HFFc6 (cell line): Measurements from ENCODE around the gene TPD52L1. TPM values are rescaled to one million over a fixed set of nuclear protein-coding genes. Genes with fewer than 3 reads are reported as not detected.

ENCODE experiments used
- DNase-seq: peaks from one replicate; pipeline ENCODE4 v3.0.0-alpha.2; 2018
- H3K27ac Mint-ChIP-seq: 2 replicates; pipeline ENCODE4 v1.8.0; 2020; ENCODE audit warnings: mild to moderate bottlenecking, mixed read lengths
- H3K27me3 Mint-ChIP-seq: 2 replicates; pipeline ENCODE4 v1.8.0; 2021; ENCODE audit warnings: mild to moderate bottlenecking, moderate library complexity, mixed read lengths; ENCODE audit not compliant: insufficient read depth
- H3K36me3 Mint-ChIP-seq: 2 replicates; pipeline ENCODE4 v1.8.0; 2021; ENCODE audit warnings: low read depth, mixed read lengths
- H3K4me1 Mint-ChIP-seq: 2 replicates; pipeline ENCODE4 v1.8.0; 2020; ENCODE audit warnings: low read depth, mixed read lengths
- H3K4me3 Mint-ChIP-seq: 2 replicates; pipeline ENCODE4 v1.8.0; 2020; ENCODE audit warnings: mild to moderate bottlenecking, moderate library complexity, mixed read lengths
- H3K9me3 Mint-ChIP-seq: 2 replicates; pipeline ENCODE4 v1.8.0; 2020; ENCODE audit warnings: mild to moderate bottlenecking, mixed read lengths
- total RNA-seq, 6 experiments: library from RNA; stranded (reverse); fragmentation: NEBNext Ultra II Directional; extraction: Animal tissue kit (Norgen Biotek cat#: 25700); gene quantifications; 2 replicates in 1 of 6; 3 replicates in 5 of 6; pipeline ENCODE4 v1.2.3, GENCODE V29; 2021
- TF ChIP-seq, protein P1 (sequence below): fragments of 200-600 bp; sonication (generic); IDR thresholded peaks from 2 replicates; pipeline ENCODE4 v1.5.0; 2021; ENCODE audit warnings: antibody characterized with exemption, mild to moderate bottlenecking

The TPD52L1 gene
- total RNA-seq, 6 experiments from 2014 or later: 11.0 to 36.8 (median 11.7) TPM

DNA sequence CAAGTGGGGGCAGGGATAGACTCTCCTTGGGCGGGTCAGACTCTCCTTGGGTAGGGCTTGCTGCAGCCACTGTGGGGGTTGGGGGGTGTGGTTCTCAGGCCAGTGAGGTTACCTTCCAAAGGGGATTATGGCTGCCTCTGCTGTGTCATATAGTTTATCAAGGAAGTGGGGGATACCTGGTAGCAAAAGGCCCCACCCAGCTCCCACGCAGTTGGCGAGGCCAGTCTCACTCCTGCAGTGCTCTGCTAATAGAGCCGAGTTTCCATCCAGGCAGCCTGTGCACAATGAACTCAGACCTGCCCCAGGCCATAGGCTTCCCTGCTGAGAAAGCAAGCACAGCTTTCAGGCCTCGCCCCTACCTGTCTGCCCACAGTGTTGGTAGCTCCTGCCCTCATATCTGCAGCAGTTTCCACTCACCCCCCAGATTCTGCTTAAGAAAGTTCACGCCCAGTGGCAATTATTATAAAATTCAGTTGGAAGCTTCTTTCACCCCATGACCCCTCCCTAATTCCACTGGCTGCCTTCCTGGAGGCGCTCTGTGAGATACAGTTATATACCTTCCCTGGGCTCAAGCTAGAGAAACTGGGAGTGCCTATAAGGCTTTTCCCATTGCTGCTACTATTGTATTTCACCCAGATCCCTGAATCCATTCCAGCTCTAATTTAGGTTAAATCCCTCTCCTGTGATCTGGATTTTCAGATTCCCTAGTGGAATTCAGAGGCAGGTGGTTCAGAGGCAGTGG is 92.1 kb downstream of the TPD52L1 start:
- H3K27me3 Mint-ChIP-seq: no peaks in the 10 kb centered on the region
- H3K4me3 Mint-ChIP-seq: no peak overlapping the region
- H3K27ac Mint-ChIP-seq: no peak overlapping the region
- H3K9me3 Mint-ChIP-seq: peaks cover 25% of the 10 kb centered on the region
- H3K4me1 Mint-ChIP-seq: peaks cover 15% of the 10 kb centered on the region
- H3K36me3 Mint-ChIP-seq: peaks cover 13% of the 10 kb centered on the region
- no peak for DNase-seq
- TF ChIP-seq, protein P1, sequence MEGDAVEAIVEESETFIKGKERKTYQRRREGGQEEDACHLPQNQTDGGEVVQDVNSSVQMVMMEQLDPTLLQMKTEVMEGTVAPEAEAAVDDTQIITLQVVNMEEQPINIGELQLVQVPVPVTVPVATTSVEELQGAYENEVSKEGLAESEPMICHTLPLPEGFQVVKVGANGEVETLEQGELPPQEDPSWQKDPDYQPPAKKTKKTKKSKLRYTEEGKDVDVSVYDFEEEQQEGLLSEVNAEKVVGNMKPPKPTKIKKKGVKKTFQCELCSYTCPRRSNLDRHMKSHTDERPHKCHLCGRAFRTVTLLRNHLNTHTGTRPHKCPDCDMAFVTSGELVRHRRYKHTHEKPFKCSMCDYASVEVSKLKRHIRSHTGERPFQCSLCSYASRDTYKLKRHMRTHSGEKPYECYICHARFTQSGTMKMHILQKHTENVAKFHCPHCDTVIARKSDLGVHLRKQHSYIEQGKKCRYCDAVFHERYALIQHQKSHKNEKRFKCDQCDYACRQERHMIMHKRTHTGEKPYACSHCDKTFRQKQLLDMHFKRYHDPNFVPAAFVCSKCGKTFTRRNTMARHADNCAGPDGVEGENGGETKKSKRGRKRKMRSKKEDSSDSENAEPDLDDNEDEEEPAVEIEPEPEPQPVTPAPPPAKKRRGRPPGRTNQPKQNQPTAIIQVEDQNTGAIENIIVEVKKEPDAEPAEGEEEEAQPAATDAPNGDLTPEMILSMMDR: no peak

DNA sequence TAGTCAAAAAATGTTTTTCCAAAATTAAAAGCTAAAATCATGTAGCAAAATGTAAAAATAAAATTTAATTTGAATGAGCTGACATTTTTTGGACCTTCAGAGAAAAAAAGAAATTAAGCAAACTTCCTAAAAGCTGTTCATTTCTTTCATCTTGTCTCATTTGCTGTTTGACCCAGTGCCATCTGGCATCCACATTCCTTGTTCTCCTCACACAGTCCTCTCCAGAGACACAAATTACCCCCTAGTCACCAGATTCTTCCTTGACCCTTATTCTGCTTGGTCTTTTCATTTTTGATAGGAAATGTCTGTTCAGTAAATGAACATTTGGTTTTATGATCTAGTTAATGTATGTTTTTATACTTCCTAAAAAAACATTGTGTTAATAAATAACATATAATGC is 93.0 kb downstream of the TPD52L1 start:
- H3K36me3 Mint-ChIP-seq: peaks cover 4% of the 10 kb centered on the region
- H3K27ac Mint-ChIP-seq: no peak overlapping the region

GRCh38 chr6:125248136-125248535 is 94.6 kb downstream of the TPD52L1 start:
- H3K4me3 Mint-ChIP-seq: no peak overlapping the region
- no peak for DNase-seq
- peaks cover 2% of the 10 kb centered on the region for H3K9me3 Mint-ChIP-seq
- H3K27me3 Mint-ChIP-seq: no peaks in the 10 kb centered on the region; the same call in 1 of the 2 replicates
- H3K4me1 Mint-ChIP-seq: peaks cover 35% of the 10 kb centered on the region
- H3K27ac Mint-ChIP-seq: no peak overlapping the region
- TF ChIP-seq, protein P1: no peak
- H3K36me3 Mint-ChIP-seq: no peaks in the 10 kb centered on the region; the same call in 1 of the 2 replicates

More for the DNA sequence above, 93.0 kb downstream of the TPD52L1 start:
- H3K9me3 Mint-ChIP-seq: peaks cover 16% of the 10 kb centered on the region
- no peak overlapping the region for H3K4me3 Mint-ChIP-seq
- H3K4me1 Mint-ChIP-seq: peaks cover 19% of the 10 kb centered on the region
- H3K27me3 Mint-ChIP-seq: no peaks in the 10 kb centered on the region
- TF ChIP-seq, protein P1: no peak
- DNase-seq: no peak

DNA sequence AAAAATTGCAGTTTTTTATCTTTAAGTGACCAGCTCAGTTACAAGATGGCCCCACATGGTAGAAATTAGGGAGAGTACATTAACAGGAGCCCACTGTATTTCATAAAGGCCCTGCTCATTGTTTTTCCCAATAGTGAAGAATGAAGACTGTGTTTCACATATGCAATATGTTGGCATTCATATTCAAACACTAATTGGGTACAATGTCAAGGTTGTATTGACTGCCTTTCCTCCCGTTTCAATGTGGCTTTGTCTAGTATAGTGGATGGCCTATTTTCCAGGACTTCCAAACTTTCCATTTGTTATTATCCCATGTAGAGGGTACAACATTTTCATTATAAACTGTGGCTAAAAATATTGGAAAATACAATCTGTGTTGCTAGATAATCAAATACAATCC is 96.9 kb downstream of the TPD52L1 start:
- no peak overlapping the region for H3K4me3 Mint-ChIP-seq
- TF ChIP-seq, protein P1: no peak
- DNase-seq: no peak
- H3K36me3 Mint-ChIP-seq: no peaks in the 10 kb centered on the region
- H3K4me1 Mint-ChIP-seq: peaks cover 38% of the 10 kb centered on the region
- H3K27ac Mint-ChIP-seq: no peak overlapping the region
- no peaks in the 10 kb centered on the region for H3K9me3 Mint-ChIP-seq
- no peaks in the 10 kb centered on the region; the same call in 1 of the 2 replicates for H3K27me3 Mint-ChIP-seq

GRCh38 chr6:125251516-125252220 is 98.1 kb downstream of the TPD52L1 start:
- DNase-seq: no peak
- H3K4me3 Mint-ChIP-seq: peak overlapping the region; percentile 28; the same call in 1 of the 2 replicates
- no peaks in the 10 kb centered on the region; the same call in 1 of the 2 replicates for H3K27me3 Mint-ChIP-seq
- TF ChIP-seq, protein P1: no peak
- no peaks in the 10 kb centered on the region for H3K9me3 Mint-ChIP-seq
- peaks cover 31% of the 10 kb centered on the region for H3K4me1 Mint-ChIP-seq
- peak overlapping the region; percentile 40; the same call in 1 of the 2 replicates for H3K27ac Mint-ChIP-seq
- no peaks in the 10 kb centered on the region for H3K36me3 Mint-ChIP-seq
